Cardiac muscle cell (in vitro differentiated cells and primary cell): ENCODE measurements around the gene ST6GALNAC3. TPM values are rescaled to one million over a fixed set of nuclear protein-coding genes. Genes with fewer than 3 reads are reported as not detected.

ENCODE experiments used
- DNase-seq, 2 donors: peaks; one replicate each; pipeline versions ENCODE4 v3.0.0 to v3.0.0-alpha.2; 2010 to 2017; ENCODE audit warnings: low read depth in 1 of 2, low spot score in 1 of 2
- H3K27ac ChIP-seq: fragments of 200-600 bp; sonication (generic); 2 replicates; pipeline ENCODE4 v1.5.1; 2016
- H3K27me3 ChIP-seq: fragments of 200-600 bp; sonication (generic); 2 replicates; pipeline ENCODE4 v1.6.0; 2016; ENCODE audit warnings: control low read depth
- H3K36me3 ChIP-seq: fragments of 200-600 bp; sonication (generic); 2 replicates; pipeline ENCODE4 v1.5.1; 2016; ENCODE audit warnings: control low read depth
- H3K4me1 ChIP-seq: fragments of 200-600 bp; sonication (generic); 2 replicates; pipeline ENCODE4 v1.8.1; 2017; ENCODE audit warnings: low read depth, mild to moderate bottlenecking, mixed run types
- H3K4me3 ChIP-seq: fragments of 200-600 bp; sonication (generic); 2 replicates; pipeline ENCODE4 v1.5.1; 2016; ENCODE audit warnings: mild to moderate bottlenecking
- H3K9me3 ChIP-seq: fragments of 200-600 bp; sonication (generic); 2 replicates; pipeline ENCODE4 v1.5.1; 2017; ENCODE audit warnings: low read depth, mild to moderate bottlenecking, control low read depth
- CTCF ChIP-seq: IDR thresholded peaks from 2 replicates; pipeline ENCODE4 v1.5.1; 2012; ENCODE audit warnings: low read depth, mild to moderate bottlenecking, low read length
- polyA plus RNA-seq: library from polyadenylated mRNA; unstranded; fragments of >200 nt; fragmentation: Nextera tagmentation; extraction: Ambion mirVana; gene quantifications from 2 replicates; pipeline ENCODE4 v1.2.1, GENCODE V29; 2016
- total RNA-seq: library from RNA; depleted of rRNA; stranded (reverse); fragments of >200 nt; gene quantifications from 2 replicates; pipeline ENCODE4 v1.2.3, GENCODE V29; 2016

ST6GALNAC3 gene
- total and polyA plus RNA-seq, 2 experiments from 2014 or later = 10.4 to 14.8 TPM

GRCh38 chr1:76198452-76198851 lies 123.9 kb downstream of the ST6GALNAC3 start:
- Histone ChIP-seq H3K27me3 (no peaks in the 10 kb centered on the region), H3K4me3 (no peak overlapping the region), H3K27ac (no peak overlapping the region), H3K4me1 (no peaks in the 10 kb centered on the region), H3K9me3 (no peaks in the 10 kb centered on the region), H3K36me3 (no peaks in the 10 kb centered on the region)
- peak; percentile 1 to 14 for DNase-seq
- no peak for TF ChIP-seq CTCF

- Histone ChIP-seq H3K9me3 (no peaks in the 10 kb centered on the region), H3K27me3 (no peaks in the 10 kb centered on the region), H3K4me1 (no peaks in the 10 kb centered on the region), H3K27ac (no peak overlapping the region), H3K4me3 (no peak overlapping the region), H3K36me3 (no peaks in the 10 kb centered on the region)
- no peak for TF ChIP-seq CTCF
- DNase-seq = no peak
Measured at GRCh38 chr1:76202670-76203069, 128.1 kb downstream of the ST6GALNAC3 start.

GRCh38 chr1:76203127-76203526 lies 128.6 kb downstream of the ST6GALNAC3 start:
- no peak overlapping the region for H3K4me3 ChIP-seq
- H3K27ac ChIP-seq = no peak overlapping the region
- no peaks in the 10 kb centered on the region for H3K27me3 ChIP-seq
- H3K9me3 ChIP-seq = no peaks in the 10 kb centered on the region
- no peak for DNase-seq
- H3K36me3 ChIP-seq = no peaks in the 10 kb centered on the region
- no peaks in the 10 kb centered on the region for H3K4me1 ChIP-seq
- no peak for TF ChIP-seq CTCF

- H3K4me1 ChIP-seq = no peaks in the 10 kb centered on the region
- no peaks in the 10 kb centered on the region for H3K27me3 ChIP-seq
- no peaks in the 10 kb centered on the region for H3K9me3 ChIP-seq
- H3K4me3 ChIP-seq = no peak overlapping the region
- H3K36me3 ChIP-seq = no peaks in the 10 kb centered on the region
- H3K27ac ChIP-seq = no peak overlapping the region
- no peak for DNase-seq
- no peak for TF ChIP-seq CTCF
Measured at GRCh38 chr1:76209238-76209637, 134.7 kb downstream of the ST6GALNAC3 start.

- no peak for TF ChIP-seq CTCF
- no peak overlapping the region for H3K4me3 ChIP-seq
- no peaks in the 10 kb centered on the region for H3K27me3 ChIP-seq
- no peaks in the 10 kb centered on the region for H3K9me3 ChIP-seq
- H3K4me1 ChIP-seq = no peaks in the 10 kb centered on the region
- H3K36me3 ChIP-seq = no peaks in the 10 kb centered on the region
- DNase-seq = no peak
- no peak overlapping the region for H3K27ac ChIP-seq
Measured at GRCh38 chr1:76209648-76210047, 135.1 kb downstream of the ST6GALNAC3 start.

GRCh38 chr1:76210160-76210559 lies 135.6 kb downstream of the ST6GALNAC3 start:
- no peaks in the 10 kb centered on the region for H3K36me3 ChIP-seq
- H3K9me3 ChIP-seq = no peaks in the 10 kb centered on the region
- no peak for DNase-seq

More at GRCh38 chr1:76210160-76210559, 135.6 kb downstream of the ST6GALNAC3 start:
- TF ChIP-seq CTCF = no peak
- Histone ChIP-seq H3K27me3 (no peaks in the 10 kb centered on the region), H3K27ac (no peak overlapping the region), H3K4me3 (no peak overlapping the region), H3K4me1 (no peaks in the 10 kb centered on the region)
